Measurements from ENCODE around the gene ANXA6. TPM values are rescaled to one million over a fixed set of nuclear protein-coding genes. Genes with fewer than 3 reads are reported as not detected.

Gene ANXA6
- total and polyA plus RNA-seq, 4 donors = 61.4 to 208 (median 155) TPM

- 97 to 100% methylated on average over 2 of the region's 2 CpGs for WGBS, 2 donors
- no peak overlapping the region for H3K9ac ChIP-seq (ENCODE audit: insufficient read depth in 1 of 2, low read length in 2 of 2)
Observed at GRCh38 chr5:151121095-151121494, 36.5 kb downstream of the ANXA6 start.

DNA sequence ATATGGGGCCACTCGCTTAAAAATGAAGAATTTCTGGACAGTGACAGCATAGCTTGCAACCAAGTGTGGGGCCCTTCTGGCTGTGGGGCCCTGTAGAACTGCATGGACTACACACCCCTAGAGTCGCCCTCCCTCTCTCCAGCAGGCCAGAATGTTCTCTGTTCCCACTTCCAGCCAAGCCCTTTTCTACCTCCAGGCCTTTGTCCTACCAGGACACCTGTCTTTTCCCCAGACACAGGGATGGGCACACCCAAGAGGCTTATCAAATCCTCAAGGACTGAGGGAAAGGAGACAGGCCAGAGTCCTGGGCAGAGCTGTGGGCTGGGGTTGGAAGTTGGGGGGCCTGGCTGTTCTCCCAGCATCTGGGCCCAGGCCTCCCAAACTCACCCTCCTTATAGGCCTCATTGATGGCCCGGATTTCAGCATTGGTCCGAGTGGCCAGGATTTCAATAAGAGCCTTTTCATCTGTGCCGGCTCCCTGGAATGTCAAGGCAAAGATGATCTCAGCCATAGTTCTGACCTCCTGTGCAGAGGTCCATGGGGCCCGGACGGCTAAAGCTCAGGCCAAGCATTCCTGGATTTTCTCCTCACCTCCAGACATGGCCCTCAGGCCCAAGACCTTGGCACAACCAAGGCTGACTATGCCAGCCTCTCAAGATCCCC lies 38.5 kb downstream of the ANXA6 start:
- H3K4me1 ChIP-seq (ENCODE audit: control insufficient read depth in 5 of 5, insufficient read depth in 5 of 5, low read length in 5 of 5) = peaks cover 0 to 26% (median 3%) of the 10 kb centered on the region in 5 donors
- no peak overlapping the region for H3K9ac ChIP-seq (ENCODE audit: insufficient read depth in 1 of 2, low read length in 2 of 2)
- TF ChIP-seq, protein P1, sequence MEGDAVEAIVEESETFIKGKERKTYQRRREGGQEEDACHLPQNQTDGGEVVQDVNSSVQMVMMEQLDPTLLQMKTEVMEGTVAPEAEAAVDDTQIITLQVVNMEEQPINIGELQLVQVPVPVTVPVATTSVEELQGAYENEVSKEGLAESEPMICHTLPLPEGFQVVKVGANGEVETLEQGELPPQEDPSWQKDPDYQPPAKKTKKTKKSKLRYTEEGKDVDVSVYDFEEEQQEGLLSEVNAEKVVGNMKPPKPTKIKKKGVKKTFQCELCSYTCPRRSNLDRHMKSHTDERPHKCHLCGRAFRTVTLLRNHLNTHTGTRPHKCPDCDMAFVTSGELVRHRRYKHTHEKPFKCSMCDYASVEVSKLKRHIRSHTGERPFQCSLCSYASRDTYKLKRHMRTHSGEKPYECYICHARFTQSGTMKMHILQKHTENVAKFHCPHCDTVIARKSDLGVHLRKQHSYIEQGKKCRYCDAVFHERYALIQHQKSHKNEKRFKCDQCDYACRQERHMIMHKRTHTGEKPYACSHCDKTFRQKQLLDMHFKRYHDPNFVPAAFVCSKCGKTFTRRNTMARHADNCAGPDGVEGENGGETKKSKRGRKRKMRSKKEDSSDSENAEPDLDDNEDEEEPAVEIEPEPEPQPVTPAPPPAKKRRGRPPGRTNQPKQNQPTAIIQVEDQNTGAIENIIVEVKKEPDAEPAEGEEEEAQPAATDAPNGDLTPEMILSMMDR (IDR thresholded peaks at IDR 0.05; ENCODE audit: control extremely low read depth, extremely low read depth) = no peak
- ATAC-seq (ENCODE audit: insufficient read depth, low FRiP score) = no peak
- H3K27me3 ChIP-seq (ENCODE audit: control insufficient read depth in 3 of 3, insufficient read depth in 3 of 3, low read length in 2 of 3) = no peaks in the 10 kb centered on the region
- H3K4me3 ChIP-seq = no peak overlapping the region
- H3K27ac ChIP-seq (ENCODE audit: low read depth in 1 of 2, low read length in 1 of 2) = peak overlapping the region in 1 of 2 donors; percentile 8
- no peaks in the 10 kb centered on the region for H3K9me3 ChIP-seq (ENCODE audit: control insufficient read depth in 4 of 4, insufficient read depth in 3 of 4, low read length in 3 of 4)
- no peak for DNase-seq
- H3K36me3 ChIP-seq (ENCODE audit: control insufficient read depth in 4 of 4, insufficient read depth in 4 of 4, low read length in 4 of 4) = peaks cover 20 to 59% (median 47%) of the 10 kb centered on the region in 4 donors
- 85 to 92% methylated on average over 7 of the region's 7 CpGs for WGBS, 2 donors

More at GRCh38 chr5:151121095-151121494, 36.5 kb downstream of the ANXA6 start:
- Histone ChIP-seq H3K36me3 (ENCODE audit: control insufficient read depth in 4 of 4, insufficient read depth in 4 of 4, low read length in 4 of 4) (peaks cover 18 to 69% (median 48%) of the 10 kb centered on the region in 4 donors), H3K4me1 (ENCODE audit: control insufficient read depth in 5 of 5, insufficient read depth in 5 of 5, low read length in 5 of 5) (peaks cover 0 to 26% (median 3%) of the 10 kb centered on the region in 5 donors), H3K9me3 (ENCODE audit: control insufficient read depth in 4 of 4, insufficient read depth in 3 of 4, low read length in 3 of 4) (no peaks in the 10 kb centered on the region), H3K27me3 (ENCODE audit: control insufficient read depth in 3 of 3, insufficient read depth in 3 of 3, low read length in 2 of 3) (no peaks in the 10 kb centered on the region), H3K4me3 (no peak overlapping the region), H3K27ac (ENCODE audit: low read depth in 1 of 2, low read length in 1 of 2) (no peak overlapping the region)
- ATAC-seq (ENCODE audit: insufficient read depth, low FRiP score) (no peak), DNase-seq (no peak)
- TF ChIP-seq, protein P1 (IDR thresholded peaks at IDR 0.05; ENCODE audit: control extremely low read depth, extremely low read depth) = no peak

GRCh38 chr5:151115272-151115905 lies 42.2 kb downstream of the ANXA6 start:
- peaks cover 0 to 9% (median 0%) of the 10 kb centered on the region in 5 donors for H3K4me1 ChIP-seq (ENCODE audit: control insufficient read depth in 5 of 5, insufficient read depth in 5 of 5, low read length in 5 of 5)
- WGBS, 2 donors = 3 to 9% methylated on average over 7 of the region's 7 CpGs
- ATAC-seq (ENCODE audit: insufficient read depth, low FRiP score) (peak; percentile 81), DNase-seq (peak; percentile 73 to 76 (median 74))
- no peaks in the 10 kb centered on the region for H3K27me3 ChIP-seq (ENCODE audit: control insufficient read depth in 3 of 3, insufficient read depth in 3 of 3, low read length in 2 of 3)
- TF ChIP-seq, protein P1 (IDR thresholded peaks at IDR 0.05; ENCODE audit: control extremely low read depth, extremely low read depth) = peak; percentile 97
- no peak overlapping the region for H3K4me3 ChIP-seq
- H3K9ac ChIP-seq (ENCODE audit: insufficient read depth in 1 of 2, low read length in 2 of 2) = no peak overlapping the region
- H3K27ac ChIP-seq (ENCODE audit: low read depth in 1 of 2, low read length in 1 of 2) = no peak overlapping the region
- no peaks in the 10 kb centered on the region for H3K9me3 ChIP-seq (ENCODE audit: control insufficient read depth in 4 of 4, insufficient read depth in 3 of 4, low read length in 3 of 4)
- H3K36me3 ChIP-seq (ENCODE audit: control insufficient read depth in 4 of 4, insufficient read depth in 4 of 4, low read length in 4 of 4) = peaks cover 14 to 47% (median 28%) of the 10 kb centered on the region in 4 donors
